H1 (cell line): ENCODE measurements around the gene DPH1. TPM values are rescaled to one million over a fixed set of nuclear protein-coding genes. Genes with fewer than 3 reads are reported as not detected.

Experiments
- CTCF ChIA-PET: fragments of 300-600 bp; sonication (Branson Sonifier 250); formaldehyde crosslinking; loops from one replicate; lab custom pipeline; 2021; ENCODE audit not compliant: partially characterized antibody; lab: Charles Lee
- POLR2A ChIA-PET: fragments of 300-600 bp; sonication (Branson Sonifier 250); formaldehyde crosslinking; loops from one replicate; lab custom pipeline; 2021; ENCODE audit warnings: inconsistent platforms; ENCODE audit not compliant: partially characterized antibody; lab: Charles Lee
- DNase-seq, 2 experiments: peaks; one replicate each; pipeline versions ENCODE4 v3.0.0 to v3.0.0-alpha.2; 2010 to 2022; ENCODE audit warnings: low spot score in 2 of 2, low read depth in 1 of 2, mixed read lengths in 1 of 2
- FAIRE-seq: peaks from 2 replicates; lab custom pipeline; 2011; peaks lifted over from hg19 to GRCh38; lab: Jason Lieb, UNC
- H2AFZ ChIP-seq: 2 replicates; pipeline ENCODE4 v1.8.1; 2012; ENCODE audit warnings: low read length, inconsistent platforms
- H2AK5ac ChIP-seq: 2 replicates; pipeline ENCODE4 v1.6.1; 2013; ENCODE audit warnings: low read depth, low read length
- H2BK120ac ChIP-seq: replicated peaks from 2 replicates; pipeline ENCODE3; 2013; ENCODE audit warnings: low read depth, low read length, inconsistent platforms
- H2BK12ac ChIP-seq: 2 replicates; pipeline ENCODE4 v1.6.1; 2013; ENCODE audit warnings: low read depth, low read length
- H2BK15ac ChIP-seq: 2 replicates; pipeline ENCODE4 v1.6.1; 2013; ENCODE audit warnings: low read length
- H2BK20ac ChIP-seq: 2 replicates; pipeline ENCODE4 v1.6.1; 2013; ENCODE audit warnings: low read length
- H2BK5ac ChIP-seq: 2 replicates; pipeline ENCODE4 v1.6.1; 2013; ENCODE audit warnings: low read depth, low read length
- H3K14ac ChIP-seq: 2 replicates; pipeline ENCODE4 v1.6.1; 2013; ENCODE audit warnings: inconsistent platforms; ENCODE audit not compliant: insufficient read length
- H3K18ac ChIP-seq: 2 replicates; pipeline ENCODE4 v1.6.1; 2013; ENCODE audit warnings: low read length; ENCODE audit errors: extremely low read depth
- H3K23ac ChIP-seq: 2 replicates; pipeline ENCODE4 v1.6.1; 2013; ENCODE audit warnings: inconsistent platforms; ENCODE audit not compliant: insufficient read length
- H3K23me2 ChIP-seq: 2 replicates; pipeline ENCODE4 v1.6.1; 2013; ENCODE audit warnings: low read depth, low read length
- H3K27ac ChIP-seq: 2 replicates; pipeline ENCODE4 v1.6.1; 2011; ENCODE audit warnings: low read depth, low read length, inconsistent platforms
- H3K27me3 ChIP-seq, 4 experiments: replicated peaks in 1 of 4; 1 replicate in 1 of 4; 2 replicates in 3 of 4; pipeline versions ENCODE4 v1.6.1 to v1.8.1; 2011 to 2013; ENCODE audit warnings: low read length in 3 of 4, mild to moderate bottlenecking in 3 of 4, inconsistent platforms in 2 of 4, mixed read lengths in 2 of 4, moderate library complexity in 1 of 4; ENCODE audit not compliant: control insufficient read depth in 3 of 4, insufficient read depth in 3 of 4; ENCODE audit errors: extremely low read depth in 1 of 4
- H3K36me3 ChIP-seq, 4 experiments: 2 replicates each; pipeline versions ENCODE4 v1.6.1 to v1.8.1; 2011 to 2013; ENCODE audit warnings: mild to moderate bottlenecking in 4 of 4, low read length in 3 of 4, moderate library complexity in 2 of 4, control low read depth in 1 of 4, inconsistent platforms in 1 of 4; ENCODE audit not compliant: insufficient read depth in 4 of 4, control insufficient read depth in 2 of 4
- H3K4ac ChIP-seq: replicated peaks from 2 replicates; pipeline ENCODE3; 2013; ENCODE audit warnings: low read length, low read depth, mixed read lengths, inconsistent platforms; ENCODE audit not compliant: insufficient read length
- H3K4me1 ChIP-seq, 4 experiments: replicated peaks in 1 of 4; 1 replicate in 1 of 4; 2 replicates in 3 of 4; pipeline versions ENCODE4 v1.6.1 to v1.8.1; 2011 to 2013; ENCODE audit warnings: low read length in 3 of 4, inconsistent platforms in 2 of 4, mixed read lengths in 1 of 4; ENCODE audit not compliant: insufficient read depth in 4 of 4, control insufficient read depth in 3 of 4
- H3K4me2 ChIP-seq, 2 experiments: 2 replicates each; pipeline versions ENCODE4 v1.6.1 to v1.8.1; 2011 to 2013; ENCODE audit warnings: low read depth in 2 of 2, low read length in 2 of 2, control low read depth in 1 of 2, inconsistent platforms in 1 of 2, mild to moderate bottlenecking in 1 of 2; ENCODE audit not compliant: insufficient read depth in 1 of 2
- H3K4me3 ChIP-seq, 4 experiments: fragments of 200-600, 300-600 bp in 1 of 4; sonication (generic), shearing (Covaris generic), sonication (Bioruptor Twin) in 1 of 4; 2 replicates each; pipeline versions ENCODE4 v1.5.1 to v1.8.1; 2011 to 2016; ENCODE audit warnings: low read length in 4 of 4, low read depth in 3 of 4, control low read depth in 2 of 4, inconsistent platforms in 2 of 4, mild to moderate bottlenecking in 2 of 4, mixed read lengths in 1 of 4, moderate library complexity in 1 of 4; ENCODE audit not compliant: insufficient read depth in 2 of 4; ENCODE audit errors: extremely low read depth in 1 of 4
- H3K56ac ChIP-seq: replicated peaks from 2 replicates; pipeline ENCODE3; 2013; ENCODE audit warnings: low read depth, mild to moderate bottlenecking, mixed read lengths, low read length, inconsistent platforms; ENCODE audit not compliant: insufficient read length
- H3K79me1 ChIP-seq: 2 replicates; pipeline ENCODE4 v1.6.1; 2013; ENCODE audit warnings: low read depth, low read length, control low read depth
- H3K79me2 ChIP-seq, 2 experiments: 2 replicates each; pipeline versions ENCODE4 v1.6.1 to v1.8.1; 2012 to 2013; ENCODE audit warnings: low read length in 2 of 2, mild to moderate bottlenecking in 2 of 2, inconsistent platforms in 1 of 2; ENCODE audit not compliant: insufficient read depth in 2 of 2, control insufficient read depth in 1 of 2
- H3K9ac ChIP-seq, 4 experiments: replicated peaks in 1 of 4; 1 replicate in 1 of 4; 2 replicates in 3 of 4; pipeline versions ENCODE4 v1.6.1 to v1.8.1; 2011 to 2013; ENCODE audit warnings: low read depth in 3 of 4, low read length in 3 of 4, control low read depth in 2 of 4, mild to moderate bottlenecking in 2 of 4, moderate library complexity in 2 of 4, inconsistent platforms in 1 of 4; ENCODE audit errors: extremely low read depth in 1 of 4
- H3K9me3 ChIP-seq, 2 experiments: 2 replicates each; pipeline versions ENCODE4 v1.6.1 to v1.8.1; 2012 to 2013; ENCODE audit warnings: mild to moderate bottlenecking in 2 of 2, moderate library complexity in 2 of 2, control low read depth in 1 of 2, inconsistent platforms in 1 of 2, low read depth in 1 of 2, low read length in 1 of 2, mixed read lengths in 1 of 2; ENCODE audit not compliant: insufficient read depth in 2 of 2
- H4K20me1 ChIP-seq, 2 experiments: replicated peaks in 1 of 2; 2 replicates each; pipeline versions ENCODE3 to v1.8.1; 2011 to 2013; ENCODE audit warnings: inconsistent platforms in 2 of 2, low read length in 2 of 2, mild to moderate bottlenecking in 1 of 2; ENCODE audit not compliant: insufficient read depth in 2 of 2, control insufficient read depth in 1 of 2
- H4K5ac ChIP-seq: 2 replicates; pipeline ENCODE4 v1.6.1; 2013; ENCODE audit warnings: low read length, low read depth, mixed read lengths, inconsistent platforms; ENCODE audit not compliant: insufficient read length
- H4K8ac ChIP-seq: 2 replicates; pipeline ENCODE4 v1.8.0; 2013; ENCODE audit warnings: mild to moderate bottlenecking, moderate library complexity, low read length, inconsistent platforms; ENCODE audit not compliant: insufficient read depth; ENCODE audit errors: extremely low read depth
- H4K91ac ChIP-seq: replicated peaks from 2 replicates; pipeline ENCODE3; 2013; ENCODE audit warnings: low read length, mixed read lengths, inconsistent platforms; ENCODE audit not compliant: insufficient read length
- CBX5 ChIP-seq: fragments of 300-800, 300-1000 bp; sonication (generic); IDR thresholded peaks from 2 replicates; pipeline ENCODE4 v1.7.1; 2016; ENCODE audit warnings: antibody characterized with exemption, low read length, low read depth
- EZH2 ChIP-seq: fragments of 200-600 bp; sonication (generic); IDR thresholded peaks from 2 replicates; pipeline ENCODE4 v1.7.1; 2012; ENCODE audit warnings: low read depth, mild to moderate bottlenecking, moderate library complexity, low read length, inconsistent platforms; ENCODE audit not compliant: severe bottlenecking
- SUZ12 ChIP-seq: fragments of 200-600 bp; sonication (generic); IDR thresholded peaks from 2 replicates; pipeline ENCODE4 v1.6.1; 2012; ENCODE audit warnings: mild to moderate bottlenecking, inconsistent platforms, low read length, moderate library complexity, mixed read lengths
- WGBS, 2 experiments: shearing (Covaris generic) in 1 of 2; methylation state at CpG; one replicate each; pipeline versions ENCODE4 v1.1.6 to v1.1.7; 2013 to 2015; ENCODE audit warnings: low lambda C conversion rate in 2 of 2, mixed read lengths in 2 of 2, inconsistent platforms in 1 of 2, low coverage in 1 of 2, missing lambda C conversion rate in 1 of 2; ENCODE audit not compliant: insufficient replicate concordance in 2 of 2, insufficient coverage in 1 of 2, insufficient read length in 1 of 2; ENCODE audit errors: extremely low coverage in 1 of 2, missing lambda C conversion rate in 1 of 2; 5-methylcytosine and 5-hydroxymethylcytosine counted together
- polyA plus RNA-seq, 7 experiments: library from polyadenylated mRNA; depleted of rRNA in 3 of 7; stranded (reverse) in 5 of 7; unstranded in 2 of 7; fragments of >200 nt in 5 of 7; fragments of 200-250 nt in 2 of 7; gene quantifications; 1 replicate in 5 of 7; 2 replicates in 1 of 7; 4 replicates in 1 of 7; pipeline versions ENCODE4 v1.2.1 to v1.2.3, GENCODE V29; 2011 to 2013; ENCODE audit warnings: missing spikeins in 2 of 7, mixed read lengths in 2 of 7
- total RNA-seq: library from RNA; stranded (reverse); fragmentation: NEBNext Ultra II Directional; extraction: Animal tissue kit (Norgen Biotek cat#: 25700); gene quantifications from 2 replicates; pipeline ENCODE4 v1.2.1, GENCODE V29; 2021

Gene DPH1
- total and polyA plus RNA-seq, 2 of the 8 experiments (the other 6 are each of a cell fraction or from before 2014, with no cell fraction given) = 24.9 to 30.0 TPM

DNA sequence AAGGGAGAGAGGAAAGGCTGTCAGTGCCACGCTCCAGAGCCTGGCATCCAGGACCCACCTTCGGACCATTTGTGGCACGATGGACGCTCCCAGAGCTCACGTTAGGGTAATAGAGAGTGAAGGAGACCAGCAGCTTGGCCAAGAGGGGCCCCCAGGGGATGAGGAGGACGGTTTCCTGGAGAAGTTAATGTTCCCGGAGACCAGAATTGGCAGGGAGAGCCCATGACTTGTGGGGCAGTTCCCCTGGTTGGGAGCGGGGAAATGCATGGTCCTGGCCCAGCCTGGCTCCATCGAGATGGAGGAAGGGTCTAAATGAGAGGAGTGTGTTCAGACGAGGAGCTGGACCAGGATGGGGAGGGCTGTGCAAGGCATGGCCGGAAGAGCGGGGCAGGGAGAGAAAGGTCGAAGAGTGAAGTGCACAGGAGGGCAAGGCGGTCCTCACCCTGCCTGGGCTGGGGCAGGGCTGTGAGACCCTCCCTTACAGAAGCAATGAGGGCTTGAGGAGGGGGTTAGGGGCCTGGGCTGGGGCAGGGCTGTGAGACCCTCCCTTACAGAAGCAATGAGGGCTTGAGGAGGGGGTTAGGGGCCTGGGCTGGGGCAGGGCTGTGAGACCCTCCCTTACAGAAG, 22.1 kb downstream of the DPH1 start:
- no peak overlapping the region for H3K9ac ChIP-seq
- H3K27ac ChIP-seq = no peak overlapping the region
- no peaks in the 10 kb centered on the region for H3K79me1 ChIP-seq
- no peak overlapping the region for H3K4ac ChIP-seq
- ChIA-PET CTCF (interaction anchor here (0.6 to 2.5 kb wide), 6 partner anchors 11 to 193 kb away, joined by 3 to 10 read pairs (median 4); no protein-coding TSS in a partner anchor), POLR2A (interaction anchor here (0.6 kb wide), 1 partner anchor 25 kb away, joined by 3 read pairs; no protein-coding TSS in a partner anchor)
- no peak overlapping the region for H2AK5ac ChIP-seq
- H3K23me2 ChIP-seq = peaks cover 11% of the 10 kb centered on the region; the same call in 1 of the 2 replicates
- H4K20me1 ChIP-seq = peaks cover 12 to 20% of the 10 kb centered on the region in 2 experiments
- H3K18ac ChIP-seq = no peak overlapping the region
- peaks cover 0 to 15% (median 10%) of the 10 kb centered on the region in 4 experiments; a peak in 5 of 7 replicates for H3K4me1 ChIP-seq
- no peak overlapping the region for H2BK5ac ChIP-seq
- H3K9me3 ChIP-seq = no peaks in the 10 kb centered on the region
- H2BK12ac ChIP-seq = peak overlapping the region; percentile 27; the same call in 1 of the 2 replicates
- no peak overlapping the region for H2BK20ac ChIP-seq
- no peak overlapping the region for H4K5ac ChIP-seq
- no peak overlapping the region for H3K23ac ChIP-seq
- H4K91ac ChIP-seq = no peak overlapping the region
- no peaks in the 10 kb centered on the region for H3K79me2 ChIP-seq
- FAIRE-seq (no peak), DNase-seq (no peak)
- WGBS, 2 experiments = 58% methylated on average over 14 of the region's 14 CpGs; no CpG with 5 or more reads in 1 of the 2 experiments
- TF ChIP-seq EZH2 = peak; percentile 34
- TF ChIP-seq CBX5 = no peak
- peak; percentile 44; the same call in 1 of the 2 replicates for TF ChIP-seq SUZ12
- no peak overlapping the region for H3K4me3 ChIP-seq
- no peak overlapping the region for H2BK120ac ChIP-seq
- peaks cover 67 to 91% (median 87%) of the 10 kb centered on the region in 4 experiments for H3K27me3 ChIP-seq
- H2AFZ ChIP-seq = no peak overlapping the region
- H3K4me2 ChIP-seq = no peak overlapping the region
- no peak overlapping the region for H3K56ac ChIP-seq
- H3K14ac ChIP-seq = no peak overlapping the region
- H3K36me3 ChIP-seq = peaks cover 0 to 8% (median 0%) of the 10 kb centered on the region in 4 experiments; a peak in 1 of 8 replicates
- H4K8ac ChIP-seq = no peak overlapping the region
- H2BK15ac ChIP-seq = 0 out of 2 replicates have a peak overlapping the region, but pooled peaks have one; percentile 29
